Glutamatergic neuron (in vitro differentiated cells): ENCODE results near the gene LACTBL1. TPM values are rescaled to one million over a fixed set of nuclear protein-coding genes. Genes with fewer than 3 reads are reported as not detected.

ENCODE experiments used
- DNase-seq: peaks from one replicate; pipeline ENCODE4 v3.0.0; 2022
- H3K27ac Mint-ChIP-seq: one replicate; pipeline ENCODE4 v1.8.0; 2020; ENCODE audit warnings: mild to moderate bottlenecking, mixed read lengths, inconsistent platforms; ENCODE audit not compliant: unreplicated experiment
- H3K27me3 Mint-ChIP-seq: one replicate; pipeline ENCODE4 v1.8.0; 2020; ENCODE audit warnings: mild to moderate bottlenecking, moderate library complexity, mixed read lengths, inconsistent platforms; ENCODE audit not compliant: unreplicated experiment
- H3K36me3 Mint-ChIP-seq: one replicate; pipeline ENCODE4 v1.8.0; 2020; ENCODE audit warnings: mild to moderate bottlenecking, mixed read lengths, inconsistent platforms; ENCODE audit not compliant: unreplicated experiment
- H3K4me1 Mint-ChIP-seq: one replicate; pipeline ENCODE4 v1.8.0; 2020; ENCODE audit warnings: mild to moderate bottlenecking, low read depth, mixed read lengths, inconsistent platforms; ENCODE audit not compliant: unreplicated experiment
- H3K4me3 Mint-ChIP-seq: one replicate; pipeline ENCODE4 v1.8.0; 2020; ENCODE audit warnings: mild to moderate bottlenecking, mixed read lengths, inconsistent platforms; ENCODE audit not compliant: unreplicated experiment
- H3K9me3 Mint-ChIP-seq: one replicate; pipeline ENCODE4 v1.8.0; 2020; ENCODE audit warnings: mild to moderate bottlenecking, moderate library complexity, mixed read lengths, inconsistent platforms; ENCODE audit not compliant: unreplicated experiment
- total RNA-seq: library from RNA; stranded (reverse); fragmentation: NEBNext Ultra II Directional; extraction: Animal tissue kit (Norgen Biotek cat#: 25700); gene quantifications from one replicate; pipeline ENCODE4 v1.2.1, GENCODE V29; 2021; ENCODE audit not compliant: unreplicated experiment
- TF ChIP-seq, protein P1 (sequence below): fragments of 200-600 bp; sonication (generic); IDR thresholded peaks from one replicate; pipeline ENCODE4 v1.5.0; 2021; ENCODE audit not compliant: partially characterized antibody, unreplicated experiment

Gene LACTBL1
- total RNA-seq, 1 donor from 2014 or later: not detected

DNA sequence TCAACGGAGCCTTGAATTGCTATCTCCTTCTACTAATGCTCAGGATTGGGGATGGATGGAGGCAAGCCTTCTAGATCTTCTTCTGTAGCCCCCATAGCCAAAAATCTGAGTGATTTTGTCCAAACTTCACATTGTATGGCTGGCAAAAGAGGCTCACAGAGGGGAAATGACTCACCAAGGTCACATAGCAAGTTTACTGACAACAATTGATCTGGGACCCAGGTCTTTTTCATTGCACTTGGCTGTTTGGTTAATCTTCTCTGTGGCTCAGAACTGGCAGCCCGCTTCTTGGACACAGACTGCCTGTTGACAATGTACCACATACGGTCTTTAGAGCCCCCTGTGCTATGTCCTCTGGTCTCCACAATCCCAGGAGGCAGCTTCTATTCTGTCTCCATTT is 3.0 kb upstream of the LACTBL1 start:
- TF ChIP-seq, protein P1, sequence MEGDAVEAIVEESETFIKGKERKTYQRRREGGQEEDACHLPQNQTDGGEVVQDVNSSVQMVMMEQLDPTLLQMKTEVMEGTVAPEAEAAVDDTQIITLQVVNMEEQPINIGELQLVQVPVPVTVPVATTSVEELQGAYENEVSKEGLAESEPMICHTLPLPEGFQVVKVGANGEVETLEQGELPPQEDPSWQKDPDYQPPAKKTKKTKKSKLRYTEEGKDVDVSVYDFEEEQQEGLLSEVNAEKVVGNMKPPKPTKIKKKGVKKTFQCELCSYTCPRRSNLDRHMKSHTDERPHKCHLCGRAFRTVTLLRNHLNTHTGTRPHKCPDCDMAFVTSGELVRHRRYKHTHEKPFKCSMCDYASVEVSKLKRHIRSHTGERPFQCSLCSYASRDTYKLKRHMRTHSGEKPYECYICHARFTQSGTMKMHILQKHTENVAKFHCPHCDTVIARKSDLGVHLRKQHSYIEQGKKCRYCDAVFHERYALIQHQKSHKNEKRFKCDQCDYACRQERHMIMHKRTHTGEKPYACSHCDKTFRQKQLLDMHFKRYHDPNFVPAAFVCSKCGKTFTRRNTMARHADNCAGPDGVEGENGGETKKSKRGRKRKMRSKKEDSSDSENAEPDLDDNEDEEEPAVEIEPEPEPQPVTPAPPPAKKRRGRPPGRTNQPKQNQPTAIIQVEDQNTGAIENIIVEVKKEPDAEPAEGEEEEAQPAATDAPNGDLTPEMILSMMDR: no peak
- no peaks in the 10 kb centered on the region for H3K36me3 Mint-ChIP-seq
- no peak for DNase-seq
- peaks cover 3% of the 10 kb centered on the region for H3K27me3 Mint-ChIP-seq
- H3K9me3 Mint-ChIP-seq: peaks cover 6% of the 10 kb centered on the region
- no peak overlapping the region for H3K27ac Mint-ChIP-seq
- no peak overlapping the region for H3K4me3 Mint-ChIP-seq
- H3K4me1 Mint-ChIP-seq: peaks cover 16% of the 10 kb centered on the region

DNA sequence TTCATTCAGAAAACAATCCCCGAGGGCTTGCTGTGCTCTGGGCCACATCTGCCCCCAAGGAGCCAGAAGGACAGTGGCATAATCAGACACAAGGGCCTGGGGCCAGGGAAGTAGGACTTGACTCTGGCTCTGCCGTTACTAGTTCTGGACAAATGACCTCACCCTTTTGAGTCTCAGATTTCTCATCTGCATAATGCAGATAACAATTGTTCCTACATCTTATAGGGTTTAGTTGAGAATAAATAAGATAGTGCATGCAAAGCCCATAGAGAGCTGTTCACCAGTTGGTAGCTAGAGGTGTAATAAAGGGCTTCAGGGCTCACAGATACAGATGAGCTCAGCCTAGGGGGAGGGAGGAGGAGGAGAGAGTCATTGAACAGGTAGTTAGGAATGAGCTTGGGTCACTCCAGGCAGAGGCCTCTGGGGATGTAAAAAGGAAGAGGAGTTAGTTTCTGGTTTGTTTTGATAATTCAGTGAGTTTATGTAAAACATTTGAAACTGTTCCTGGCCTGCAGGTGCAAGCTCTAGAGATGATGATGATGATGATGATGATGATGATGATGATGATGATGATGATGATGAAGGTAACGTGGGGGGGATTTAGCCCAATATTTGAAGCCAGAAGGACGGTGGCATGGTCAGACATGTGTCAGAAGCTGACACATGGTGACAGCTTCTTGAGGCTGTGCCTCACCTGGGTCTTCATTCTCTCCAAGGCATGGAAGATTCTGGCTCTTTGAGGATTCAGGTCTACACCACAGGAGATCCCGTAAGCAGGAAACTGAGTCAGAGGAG is 858 bp downstream of the LACTBL1 start:
- DNase-seq: peak; percentile 51
- Mint-ChIP-seq H3K4me1 (peaks cover 24% of the 10 kb centered on the region), H3K27me3 (peaks cover 3% of the 10 kb centered on the region)

DNA sequence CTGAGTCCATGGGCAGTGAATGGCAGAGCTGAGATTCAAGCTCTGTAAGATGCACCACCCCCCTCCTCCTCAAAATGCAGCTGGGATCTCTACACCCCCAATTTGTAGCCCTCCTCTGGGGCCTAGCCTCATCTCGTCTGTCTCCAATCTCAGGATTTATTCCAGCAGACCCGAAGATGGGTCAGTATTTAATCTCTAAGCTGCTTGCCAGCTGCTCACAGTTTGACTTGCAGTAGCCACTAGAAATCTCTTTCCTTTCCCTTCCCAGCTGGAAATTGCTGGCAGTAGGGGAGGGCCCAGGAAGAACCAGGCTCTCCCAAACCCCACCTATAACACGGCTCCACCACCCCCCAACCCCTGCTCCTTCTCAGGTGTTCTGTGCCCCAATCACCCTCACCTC is 1.5 kb downstream of the LACTBL1 start:
- H3K9me3 Mint-ChIP-seq: peaks cover 10% of the 10 kb centered on the region
- peaks cover 3% of the 10 kb centered on the region for H3K27me3 Mint-ChIP-seq
- peaks cover 7% of the 10 kb centered on the region for H3K36me3 Mint-ChIP-seq
- peak overlapping the region; percentile 49 for H3K27ac Mint-ChIP-seq
- TF ChIP-seq, protein P1: no peak
- no peak for DNase-seq
- peaks cover 20% of the 10 kb centered on the region for H3K4me1 Mint-ChIP-seq
- peak overlapping the region; percentile 36 for H3K4me3 Mint-ChIP-seq

More for the DNA sequence above, 858 bp downstream of the LACTBL1 start:
- Mint-ChIP-seq H3K27ac (peak overlapping the region; percentile 49), H3K36me3 (peaks cover under 1% of the 10 kb centered on the region), H3K9me3 (peaks cover 6% of the 10 kb centered on the region), H3K4me3 (peak overlapping the region; percentile 36)
- TF ChIP-seq, protein P1: no peak

DNA sequence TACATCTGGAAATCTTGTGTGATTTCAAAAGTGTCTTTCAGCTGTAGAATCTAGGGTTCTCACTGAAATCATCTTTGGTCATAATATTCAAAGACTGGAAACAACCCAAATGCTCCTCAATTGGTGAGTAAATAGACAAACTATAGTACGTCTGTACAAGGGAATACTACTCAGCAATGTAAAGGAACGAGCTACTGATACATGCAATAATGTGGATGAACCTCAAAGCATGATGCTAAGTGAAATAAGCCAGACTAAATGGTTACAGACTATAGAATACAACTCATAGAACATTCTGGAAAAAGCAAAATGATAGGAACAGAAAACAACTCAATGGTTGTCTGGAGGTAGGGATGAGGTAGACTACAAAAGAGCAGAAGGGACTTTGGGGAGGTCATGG is 2.6 kb downstream of the LACTBL1 start:
- peaks cover 14% of the 10 kb centered on the region for H3K36me3 Mint-ChIP-seq
- DNase-seq: no peak
- H3K27me3 Mint-ChIP-seq: peaks cover 3% of the 10 kb centered on the region
- H3K4me3 Mint-ChIP-seq: no peak overlapping the region
- TF ChIP-seq, protein P1: no peak
- H3K4me1 Mint-ChIP-seq: peaks cover 20% of the 10 kb centered on the region
- no peak overlapping the region for H3K27ac Mint-ChIP-seq
- H3K9me3 Mint-ChIP-seq: peaks cover 14% of the 10 kb centered on the region

DNA sequence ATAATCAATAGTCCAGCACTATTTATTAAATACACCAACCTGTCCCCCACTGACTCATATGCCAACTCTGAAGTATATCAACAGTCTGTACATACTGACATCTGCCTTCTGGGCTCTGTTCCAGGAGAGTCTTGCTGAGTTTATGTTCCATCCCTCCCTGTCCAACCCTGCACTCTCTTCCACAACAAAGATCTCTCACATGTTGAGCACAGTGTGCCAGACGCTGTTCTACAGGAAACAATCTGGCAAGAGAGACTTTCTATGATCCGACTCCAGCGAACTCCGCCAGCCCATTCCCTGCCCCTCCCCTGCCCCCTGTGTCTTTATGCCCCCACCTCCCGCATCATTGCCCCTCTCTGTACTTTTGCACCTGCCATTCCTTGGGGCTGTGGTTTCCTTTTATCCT is 3.4 kb downstream of the LACTBL1 start:
- Mint-ChIP-seq H3K4me3 (no peak overlapping the region), H3K36me3 (peaks cover 14% of the 10 kb centered on the region), H3K27ac (no peak overlapping the region), H3K27me3 (peaks cover 3% of the 10 kb centered on the region), H3K4me1 (peaks cover 20% of the 10 kb centered on the region), H3K9me3 (peaks cover 14% of the 10 kb centered on the region)
- TF ChIP-seq, protein P1: no peak
- no peak for DNase-seq
